ENCODE measurements around the gene RAB13. TPM values are rescaled to one million over a fixed set of nuclear protein-coding genes. Genes with fewer than 3 reads are reported as not detected.

RAB13 gene
- total and polyA plus RNA-seq, 2 of the 13 experiments (the other 11 are each of a cell fraction or from before 2014, with no cell fraction given), result 15.9 to 24.7 TPM

DNA sequence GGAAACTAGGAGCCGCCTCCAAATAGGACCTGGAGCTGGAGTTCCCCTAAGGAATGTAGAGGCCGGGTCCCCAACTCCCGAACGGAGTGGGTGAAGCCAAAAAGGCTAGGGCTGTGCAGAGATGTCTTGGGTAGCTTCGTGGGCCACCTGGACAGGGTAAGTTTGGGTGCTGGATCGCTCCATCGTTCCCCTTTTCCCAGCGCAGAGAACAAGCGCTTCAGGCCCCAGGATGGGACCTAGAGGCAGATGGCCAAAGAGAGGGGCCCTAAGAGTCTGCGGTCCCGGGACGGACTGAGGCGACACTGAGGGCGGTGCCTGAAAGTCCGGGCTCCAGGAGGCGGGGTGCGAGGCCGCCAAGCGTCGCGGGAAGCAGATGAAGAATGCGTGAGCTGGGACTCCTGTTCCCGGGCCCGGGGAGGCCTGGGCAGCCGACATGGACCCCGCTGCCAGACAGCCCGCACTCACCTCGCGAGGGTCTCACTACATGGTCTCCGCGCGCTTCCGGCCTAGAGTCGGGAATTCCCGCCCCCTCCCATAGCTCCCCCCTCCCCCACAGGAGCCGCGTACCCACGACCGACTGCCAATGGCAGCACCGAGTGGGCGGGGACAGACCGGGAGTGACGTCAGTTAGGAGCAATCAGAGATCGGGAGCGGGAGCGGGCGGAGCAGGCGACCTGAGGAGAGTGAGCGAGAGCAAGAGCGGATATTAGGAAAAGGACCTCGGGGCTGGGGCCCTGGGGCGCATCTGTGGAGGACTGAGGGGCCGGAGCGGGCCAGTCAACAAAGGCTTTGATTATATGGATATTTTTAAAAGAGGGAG lies 22.9 kb downstream of the RAB13 start, which contains the start of gene SLC39A1 (continued):
- TF ChIP-seq, protein P1, sequence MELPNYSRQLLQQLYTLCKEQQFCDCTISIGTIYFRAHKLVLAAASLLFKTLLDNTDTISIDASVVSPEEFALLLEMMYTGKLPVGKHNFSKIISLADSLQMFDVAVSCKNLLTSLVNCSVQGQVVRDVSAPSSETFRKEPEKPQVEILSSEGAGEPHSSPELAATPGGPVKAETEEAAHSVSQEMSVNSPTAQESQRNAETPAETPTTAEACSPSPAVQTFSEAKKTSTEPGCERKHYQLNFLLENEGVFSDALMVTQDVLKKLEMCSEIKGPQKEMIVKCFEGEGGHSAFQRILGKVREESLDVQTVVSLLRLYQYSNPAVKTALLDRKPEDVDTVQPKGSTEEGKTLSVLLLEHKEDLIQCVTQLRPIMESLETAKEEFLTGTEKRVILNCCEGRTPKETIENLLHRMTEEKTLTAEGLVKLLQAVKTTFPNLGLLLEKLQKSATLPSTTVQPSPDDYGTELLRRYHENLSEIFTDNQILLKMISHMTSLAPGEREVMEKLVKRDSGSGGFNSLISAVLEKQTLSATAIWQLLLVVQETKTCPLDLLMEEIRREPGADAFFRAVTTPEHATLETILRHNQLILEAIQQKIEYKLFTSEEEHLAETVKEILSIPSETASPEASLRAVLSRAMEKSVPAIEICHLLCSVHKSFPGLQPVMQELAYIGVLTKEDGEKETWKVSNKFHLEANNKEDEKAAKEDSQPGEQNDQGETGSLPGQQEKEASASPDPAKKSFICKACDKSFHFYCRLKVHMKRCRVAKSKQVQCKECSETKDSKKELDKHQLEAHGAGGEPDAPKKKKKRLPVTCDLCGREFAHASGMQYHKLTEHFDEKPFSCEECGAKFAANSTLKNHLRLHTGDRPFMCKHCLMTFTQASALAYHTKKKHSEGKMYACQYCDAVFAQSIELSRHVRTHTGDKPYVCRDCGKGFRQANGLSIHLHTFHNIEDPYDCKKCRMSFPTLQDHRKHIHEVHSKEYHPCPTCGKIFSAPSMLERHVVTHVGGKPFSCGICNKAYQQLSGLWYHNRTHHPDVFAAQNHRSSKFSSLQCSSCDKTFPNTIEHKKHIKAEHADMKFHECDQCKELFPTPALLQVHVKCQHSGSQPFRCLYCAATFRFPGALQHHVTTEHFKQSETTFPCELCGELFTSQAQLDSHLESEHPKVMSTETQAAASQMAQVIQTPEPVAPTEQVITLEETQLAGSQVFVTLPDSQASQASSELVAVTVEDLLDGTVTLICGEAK (IDR thresholded peaks at IDR 0.05), result no peak
- TF ChIP-seq, protein P1 (CRISPR knock-in tag; IDR thresholded peaks at IDR 0.05), result 0 out of 2 replicates have a peak, but pooled peaks have one; percentile 22
- TF ChIP-seq NFYB (CRISPR knock-in tag; IDR thresholded peaks at IDR 0.05), result peak; percentile 88
- TF ChIP-seq, protein P2, sequence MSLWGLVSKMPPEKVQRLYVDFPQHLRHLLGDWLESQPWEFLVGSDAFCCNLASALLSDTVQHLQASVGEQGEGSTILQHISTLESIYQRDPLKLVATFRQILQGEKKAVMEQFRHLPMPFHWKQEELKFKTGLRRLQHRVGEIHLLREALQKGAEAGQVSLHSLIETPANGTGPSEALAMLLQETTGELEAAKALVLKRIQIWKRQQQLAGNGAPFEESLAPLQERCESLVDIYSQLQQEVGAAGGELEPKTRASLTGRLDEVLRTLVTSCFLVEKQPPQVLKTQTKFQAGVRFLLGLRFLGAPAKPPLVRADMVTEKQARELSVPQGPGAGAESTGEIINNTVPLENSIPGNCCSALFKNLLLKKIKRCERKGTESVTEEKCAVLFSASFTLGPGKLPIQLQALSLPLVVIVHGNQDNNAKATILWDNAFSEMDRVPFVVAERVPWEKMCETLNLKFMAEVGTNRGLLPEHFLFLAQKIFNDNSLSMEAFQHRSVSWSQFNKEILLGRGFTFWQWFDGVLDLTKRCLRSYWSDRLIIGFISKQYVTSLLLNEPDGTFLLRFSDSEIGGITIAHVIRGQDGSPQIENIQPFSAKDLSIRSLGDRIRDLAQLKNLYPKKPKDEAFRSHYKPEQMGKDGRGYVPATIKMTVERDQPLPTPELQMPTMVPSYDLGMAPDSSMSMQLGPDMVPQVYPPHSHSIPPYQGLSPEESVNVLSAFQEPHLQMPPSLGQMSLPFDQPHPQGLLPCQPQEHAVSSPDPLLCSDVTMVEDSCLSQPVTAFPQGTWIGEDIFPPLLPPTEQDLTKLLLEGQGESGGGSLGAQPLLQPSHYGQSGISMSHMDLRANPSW (CRISPR knock-in tag; IDR thresholded peaks at IDR 0.05; ENCODE audit: borderline replicate concordance), result no peak; the same call in 1 of the 2 replicates
- peak; percentile 42 for TF ChIP-seq ASH2L (IDR thresholded peaks at IDR 0.05; ENCODE audit: insufficient read length, low read depth, low read length)
- peak; percentile 86 for TF ChIP-seq RBFOX2 (IDR thresholded peaks at IDR 0.05; ENCODE audit: low read depth, low read length)
- TF ChIP-seq ZNF629 (CRISPR knock-in tag; conservative IDR thresholded peaks at IDR 0.05), result no peak
- TF ChIP-seq MYC (CRISPR knock-in tag; IDR thresholded peaks at IDR 0.05; ENCODE audit: borderline replicate concordance), result peak; percentile 71
- no peak for TF ChIP-seq FOSL2 (CRISPR knock-in tag; IDR thresholded peaks at IDR 0.05)
- no peak for TF ChIP-seq ZNF660 (CRISPR knock-in tag; IDR thresholded peaks at IDR 0.05; ENCODE audit: borderline replicate concordance, low read depth)
- TF ChIP-seq ZNF160 (CRISPR knock-in tag; IDR thresholded peaks at IDR 0.05), result 0 out of 2 replicates have a peak, but pooled peaks have one; percentile 4
- TF ChIP-seq, protein P3, sequence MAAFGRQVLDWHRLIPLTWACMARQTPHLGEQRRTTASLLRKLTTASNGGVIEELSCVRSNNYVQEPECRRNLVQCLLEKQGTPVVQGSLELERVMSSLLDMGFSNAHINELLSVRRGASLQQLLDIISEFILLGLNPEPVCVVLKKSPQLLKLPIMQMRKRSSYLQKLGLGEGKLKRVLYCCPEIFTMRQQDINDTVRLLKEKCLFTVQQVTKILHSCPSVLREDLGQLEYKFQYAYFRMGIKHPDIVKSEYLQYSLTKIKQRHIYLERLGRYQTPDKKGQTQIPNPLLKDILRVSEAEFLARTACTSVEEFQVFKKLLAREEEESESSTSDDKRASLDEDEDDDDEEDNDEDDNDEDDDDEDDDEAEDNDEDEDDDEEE (CRISPR knock-in tag; IDR thresholded peaks at IDR 0.05), result peak; percentile 74; the same call in 1 of the 2 replicates
